OCI-LY1 (cell line): ENCODE data around the gene SASS6.

Source experiments
- H2AFZ ChIP-seq: fragments of 200-600 bp; sonication (generic), shearing (Covaris generic); 2 replicates; pipeline ENCODE4 v1.6.0; 2014; ENCODE audit warnings: antibody characterized with exemption, mild to moderate bottlenecking, low read length
- H3F3A ChIP-seq: fragments of 200-600 bp; sonication (generic), shearing (Covaris generic); 2 replicates; pipeline ENCODE4 v1.6.0; 2014; ENCODE audit warnings: mild to moderate bottlenecking, antibody characterized with exemption, low read length, moderate library complexity; ENCODE audit not compliant: insufficient read depth
- H3K27ac ChIP-seq: fragments of 200-600 bp; sonication (generic); 2 replicates; pipeline ENCODE4 v1.5.1; 2014; ENCODE audit warnings: low read length, mixed run types, mild to moderate bottlenecking, low read depth; ENCODE audit not compliant: poor library complexity, severe bottlenecking
- H3K27me3 ChIP-seq: fragments of 200-600 bp; sonication (generic); 2 replicates; pipeline ENCODE4 v1.6.0; 2014; ENCODE audit warnings: antibody characterized with exemption, mild to moderate bottlenecking, low read length, moderate library complexity; ENCODE audit not compliant: insufficient read depth
- H3K36me3 ChIP-seq: fragments of 200-600 bp; sonication (generic); 2 replicates; pipeline ENCODE4 v1.6.1; 2014; ENCODE audit warnings: mild to moderate bottlenecking, antibody characterized with exemption, low read length, moderate library complexity, mixed read lengths; ENCODE audit not compliant: insufficient read depth
- H3K4me1 ChIP-seq: fragments of 200-600 bp; sonication (generic); 2 replicates; pipeline ENCODE4 v1.5.1; 2014; ENCODE audit warnings: mild to moderate bottlenecking, low read length, moderate library complexity; ENCODE audit not compliant: insufficient read depth, severe bottlenecking
- H3K4me2 ChIP-seq: fragments of 200-600 bp; sonication (generic), shearing (Covaris generic); 2 replicates; pipeline ENCODE4 v1.6.1; 2014; ENCODE audit warnings: low read length
- H3K4me3 ChIP-seq: fragments of 200-600 bp; sonication (generic); 2 replicates; pipeline ENCODE4 v1.5.1; 2014; ENCODE audit warnings: low read length, low read depth, mild to moderate bottlenecking, mixed read lengths; ENCODE audit not compliant: poor library complexity, severe bottlenecking
- H3K79me2 ChIP-seq: fragments of 200-600 bp; shearing (Covaris generic); 2 replicates; pipeline ENCODE4 v1.6.1; 2016; ENCODE audit warnings: mixed run types, low read length, mixed read lengths; ENCODE audit not compliant: insufficient read depth
- H3K9ac ChIP-seq: fragments of 200-600 bp; sonication (generic), shearing (Covaris generic); 2 replicates; pipeline ENCODE4 v1.6.1; 2014; ENCODE audit warnings: mild to moderate bottlenecking, low read length, mixed read lengths
- H3K9me2 ChIP-seq: fragments of 200-600 bp; sonication (generic), shearing (Covaris generic); 2 replicates; pipeline ENCODE4 v1.6.1; 2014; ENCODE audit warnings: low read depth, mild to moderate bottlenecking, low read length, mixed read lengths
- H3K9me3 ChIP-seq: fragments of 200-600 bp; shearing (Covaris generic); 2 replicates; pipeline ENCODE4 v1.6.1; 2014; ENCODE audit warnings: low read length, mixed read lengths
- H4K20me1 ChIP-seq: fragments of 200-600 bp; sonication (generic), shearing (Covaris generic); 2 replicates; pipeline ENCODE4 v1.6.0; 2016; ENCODE audit warnings: mild to moderate bottlenecking, low read length; ENCODE audit not compliant: insufficient read depth
- EZH2 ChIP-seq: fragments of 200-600 bp; sonication (generic), shearing (Covaris generic); IDR thresholded peaks from 2 replicates; pipeline ENCODE4 v1.8.0; 2017; ENCODE audit warnings: borderline replicate concordance, mixed run types, mild to moderate bottlenecking, antibody characterized with exemption, low read length, moderate library complexity, mixed read lengths
- TF ChIP-seq, protein P1 (sequence below): fragments of 200-600 bp; sonication (generic), shearing (Covaris generic); IDR thresholded peaks from 2 replicates; pipeline ENCODE4 v1.5.1; 2017; ENCODE audit warnings: mild to moderate bottlenecking, antibody characterized with exemption, low read length, moderate library complexity, mixed read lengths

SASS6 gene

GRCh38 chr1:100039591-100039990 lies 93.1 kb downstream of the SASS6 start:
- TF ChIP-seq, protein P1, sequence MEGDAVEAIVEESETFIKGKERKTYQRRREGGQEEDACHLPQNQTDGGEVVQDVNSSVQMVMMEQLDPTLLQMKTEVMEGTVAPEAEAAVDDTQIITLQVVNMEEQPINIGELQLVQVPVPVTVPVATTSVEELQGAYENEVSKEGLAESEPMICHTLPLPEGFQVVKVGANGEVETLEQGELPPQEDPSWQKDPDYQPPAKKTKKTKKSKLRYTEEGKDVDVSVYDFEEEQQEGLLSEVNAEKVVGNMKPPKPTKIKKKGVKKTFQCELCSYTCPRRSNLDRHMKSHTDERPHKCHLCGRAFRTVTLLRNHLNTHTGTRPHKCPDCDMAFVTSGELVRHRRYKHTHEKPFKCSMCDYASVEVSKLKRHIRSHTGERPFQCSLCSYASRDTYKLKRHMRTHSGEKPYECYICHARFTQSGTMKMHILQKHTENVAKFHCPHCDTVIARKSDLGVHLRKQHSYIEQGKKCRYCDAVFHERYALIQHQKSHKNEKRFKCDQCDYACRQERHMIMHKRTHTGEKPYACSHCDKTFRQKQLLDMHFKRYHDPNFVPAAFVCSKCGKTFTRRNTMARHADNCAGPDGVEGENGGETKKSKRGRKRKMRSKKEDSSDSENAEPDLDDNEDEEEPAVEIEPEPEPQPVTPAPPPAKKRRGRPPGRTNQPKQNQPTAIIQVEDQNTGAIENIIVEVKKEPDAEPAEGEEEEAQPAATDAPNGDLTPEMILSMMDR, result no peak
- TF ChIP-seq EZH2, result no peak
- Histone ChIP-seq H3K79me2 (peaks cover 76% of the 10 kb centered on the region), H3K9me2 (no peaks in the 10 kb centered on the region), H3F3A (no peaks in the 10 kb centered on the region), H3K27ac (peak overlapping the region; percentile 88), H3K4me1 (peaks cover 64% of the 10 kb centered on the region), H3K36me3 (peaks cover 11% of the 10 kb centered on the region), H3K27me3 (no peaks in the 10 kb centered on the region), H3K9me3 (no peaks in the 10 kb centered on the region), H4K20me1 (no peaks in the 10 kb centered on the region), H3K9ac (peak overlapping the region; percentile 98), H3K4me2 (peak overlapping the region; percentile 86), H2AFZ (no peak overlapping the region), H3K4me3 (peak overlapping the region; percentile 96)

DNA sequence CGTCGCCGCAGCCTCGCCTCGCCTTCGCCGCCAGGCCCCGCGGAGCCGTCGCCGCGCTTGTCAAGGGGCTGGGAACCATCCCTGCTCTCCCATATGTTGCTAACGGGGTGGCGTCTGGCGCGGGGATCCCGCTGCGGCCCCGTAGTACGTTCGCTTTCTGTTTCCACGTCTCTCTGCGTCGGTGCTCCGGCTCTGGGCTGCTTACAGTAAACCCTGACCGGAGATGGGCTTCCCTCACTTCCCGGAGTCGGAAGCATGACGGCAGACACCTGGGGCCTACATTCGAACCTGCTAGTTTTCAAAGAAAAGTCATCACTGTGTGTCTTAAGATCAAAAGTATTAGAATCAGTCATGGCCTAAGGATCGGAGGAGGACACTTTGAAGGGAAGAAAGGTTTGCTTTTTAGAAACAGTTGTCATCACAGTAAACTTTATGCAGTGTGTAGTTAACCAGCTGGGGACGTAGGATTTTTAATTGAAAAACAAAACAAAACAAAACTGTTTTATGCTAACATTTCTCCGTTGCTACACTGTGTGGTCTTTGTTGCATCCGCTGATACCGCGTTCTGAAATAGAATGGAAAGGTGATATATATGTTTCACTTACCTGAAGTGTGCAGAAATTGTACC lies 94.0 kb downstream of the SASS6 start:
- Histone ChIP-seq H3K36me3 (peaks cover 3% of the 10 kb centered on the region), H4K20me1 (no peaks in the 10 kb centered on the region), H3K9me2 (no peaks in the 10 kb centered on the region), H2AFZ (no peak overlapping the region), H3K27ac (peak overlapping the region; percentile 88), H3K79me2 (peaks cover 68% of the 10 kb centered on the region), H3K9ac (peak overlapping the region; percentile 98), H3F3A (no peaks in the 10 kb centered on the region), H3K4me3 (peak overlapping the region; percentile 96), H3K4me1 (peaks cover 64% of the 10 kb centered on the region), H3K27me3 (no peaks in the 10 kb centered on the region), H3K9me3 (no peaks in the 10 kb centered on the region), H3K4me2 (peak overlapping the region; percentile 86)
- TF ChIP-seq, protein P1, result no peak
- no peak for TF ChIP-seq EZH2

- Histone ChIP-seq H3F3A (no peaks in the 10 kb centered on the region), H3K79me2 (peaks cover 61% of the 10 kb centered on the region), H3K27me3 (no peaks in the 10 kb centered on the region), H3K27ac (peak overlapping the region; percentile 88), H3K4me1 (peaks cover 64% of the 10 kb centered on the region), H2AFZ (no peak overlapping the region), H3K36me3 (no peaks in the 10 kb centered on the region; the same call in 1 of the 2 replicates), H3K4me2 (peak overlapping the region; percentile 86), H3K4me3 (peak overlapping the region; percentile 96), H3K9ac (peak overlapping the region; percentile 98), H3K9me3 (no peaks in the 10 kb centered on the region), H4K20me1 (no peaks in the 10 kb centered on the region), H3K9me2 (no peaks in the 10 kb centered on the region)
- TF ChIP-seq EZH2, result no peak
- TF ChIP-seq, protein P1, result no peak
Observed at GRCh38 chr1:100037927-100038659, 94.6 kb downstream of the SASS6 start.
